Measurements from ENCODE around the gene APOBEC3A. TPM values are rescaled to one million over a fixed set of nuclear protein-coding genes. Genes with fewer than 3 reads are reported as not detected.
A peak's percentile ranks its signal among the peaks of the same experiment; 100 is the strongest.

Gene APOBEC3A
- total and polyA plus RNA-seq, 2 of the 8 experiments (the other 6 are each of a cell fraction or from before 2014, with no cell fraction given) = not detected

DNA sequence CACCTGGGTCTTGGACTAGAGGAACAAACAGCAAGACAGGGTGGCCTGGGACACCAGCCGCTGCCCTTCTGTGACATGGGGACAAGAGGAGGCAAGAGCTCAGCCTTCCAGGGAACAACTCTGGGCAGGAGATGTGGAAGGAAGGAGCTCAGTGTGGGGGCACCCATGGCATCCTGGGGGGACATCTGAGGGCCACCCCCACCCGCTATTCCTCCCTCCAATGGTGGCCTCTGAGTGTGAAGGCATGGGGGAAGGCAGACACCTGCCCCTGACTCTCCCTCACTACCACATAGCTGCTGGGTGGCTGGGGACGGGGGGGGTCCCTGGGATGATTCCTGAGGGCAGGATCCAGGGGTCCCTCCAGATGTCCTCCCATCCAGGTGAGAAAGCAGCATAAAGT, 29.2 kb downstream of the APOBEC3A start:
- CTCF ChIA-PET (ENCODE audit: partially characterized antibody) = interaction anchor here (0.7 to 1.7 kb wide), 5 partner anchors 16 to 149 kb away, joined by 3 to 4 read pairs (median 3); no protein-coding TSS in a partner anchor
- no peak for TF ChIP-seq KDM4A (IDR thresholded peaks at IDR 0.05; ENCODE audit: low read depth, low read length, severe bottlenecking)
- TF ChIP-seq SP1 (IDR thresholded peaks at IDR 0.05; ENCODE audit: low read depth, low read length) = no peak
- TF ChIP-seq FOSL1 (IDR thresholded peaks at IDR 0.05; ENCODE audit: insufficient read depth, low read depth, low read length) = no peak
- TF ChIP-seq TAF7 (optimal IDR thresholded peaks at IDR 0.05; ENCODE audit: borderline replicate concordance, low read depth, low read length) = no peak
- TF ChIP-seq CHD1 (IDR thresholded peaks at IDR 0.05; ENCODE audit: low read depth, low read length) = no peak
- no peak for TF ChIP-seq POLR2AphosphoS5 (IDR thresholded peaks at IDR 0.05; ENCODE audit: low read depth, low read length)
- no peak for TF ChIP-seq HDAC2 (IDR thresholded peaks at IDR 0.05; ENCODE audit: borderline replicate concordance in 1 of 2, low read depth in 2 of 2, low read length in 2 of 2)
- no peak for TF ChIP-seq SIX5 (IDR thresholded peaks at IDR 0.05; ENCODE audit: low read depth, low read length)
- TF ChIP-seq, protein P1, sequence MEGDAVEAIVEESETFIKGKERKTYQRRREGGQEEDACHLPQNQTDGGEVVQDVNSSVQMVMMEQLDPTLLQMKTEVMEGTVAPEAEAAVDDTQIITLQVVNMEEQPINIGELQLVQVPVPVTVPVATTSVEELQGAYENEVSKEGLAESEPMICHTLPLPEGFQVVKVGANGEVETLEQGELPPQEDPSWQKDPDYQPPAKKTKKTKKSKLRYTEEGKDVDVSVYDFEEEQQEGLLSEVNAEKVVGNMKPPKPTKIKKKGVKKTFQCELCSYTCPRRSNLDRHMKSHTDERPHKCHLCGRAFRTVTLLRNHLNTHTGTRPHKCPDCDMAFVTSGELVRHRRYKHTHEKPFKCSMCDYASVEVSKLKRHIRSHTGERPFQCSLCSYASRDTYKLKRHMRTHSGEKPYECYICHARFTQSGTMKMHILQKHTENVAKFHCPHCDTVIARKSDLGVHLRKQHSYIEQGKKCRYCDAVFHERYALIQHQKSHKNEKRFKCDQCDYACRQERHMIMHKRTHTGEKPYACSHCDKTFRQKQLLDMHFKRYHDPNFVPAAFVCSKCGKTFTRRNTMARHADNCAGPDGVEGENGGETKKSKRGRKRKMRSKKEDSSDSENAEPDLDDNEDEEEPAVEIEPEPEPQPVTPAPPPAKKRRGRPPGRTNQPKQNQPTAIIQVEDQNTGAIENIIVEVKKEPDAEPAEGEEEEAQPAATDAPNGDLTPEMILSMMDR (IDR thresholded peaks at IDR 0.05; ENCODE audit: control extremely low read depth in 1 of 3, insufficient read depth in 1 of 3, low read depth in 1 of 3, low read length in 3 of 3) = no peak
- TF ChIP-seq BCL11A (IDR thresholded peaks at IDR 0.05; ENCODE audit: low read depth in 2 of 2, low read length in 2 of 2) = no peak
- no peak for TF ChIP-seq RNF2 (IDR thresholded peaks at IDR 0.05; ENCODE audit: borderline replicate concordance, low read depth, low read length, missing control alignments, poor library complexity, severe bottlenecking)

More for the DNA sequence above, 29.2 kb downstream of the APOBEC3A start:
- Histone ChIP-seq H3K4me2 (ENCODE audit: insufficient read depth in 1 of 2, low read depth in 2 of 2, low read length in 2 of 2) (no peak overlapping the region), H3K18ac (ENCODE audit: extremely low read depth, low read length) (no peak overlapping the region), H3K9me3 (ENCODE audit: insufficient read depth in 2 of 2, low read depth in 1 of 2, low read length in 1 of 2) (peaks cover 7 to 14% of the 10 kb centered on the region in 2 experiments), H3K4ac (replicated peaks; ENCODE audit: insufficient read length, low read depth, low read length) (no peak overlapping the region), H4K20me1 (replicated peaks in 1 of 2; ENCODE audit: control insufficient read depth in 1 of 2, insufficient read depth in 2 of 2, low read length in 2 of 2) (no peaks in the 10 kb centered on the region), H3K36me3 (ENCODE audit: control insufficient read depth in 2 of 4, insufficient read depth in 4 of 4, low read length in 3 of 4) (peaks cover 0 to 5% (median 0%) of the 10 kb centered on the region in 4 experiments; a peak in 2 of 8 replicates), H3K27me3 (replicated peaks in 1 of 4; ENCODE audit: control insufficient read depth in 3 of 4, extremely low read depth in 1 of 4, insufficient read depth in 3 of 4, low read length in 3 of 4) (no peaks in the 10 kb centered on the region), H3K79me2 (ENCODE audit: control insufficient read depth in 1 of 2, insufficient read depth in 2 of 2, low read length in 2 of 2) (no peaks in the 10 kb centered on the region), H3K4me3 (ENCODE audit: extremely low read depth in 1 of 4, insufficient read depth in 2 of 4, low read depth in 3 of 4, low read length in 4 of 4) (no peak overlapping the region), H2AK5ac (ENCODE audit: low read depth, low read length) (no peak overlapping the region), H3K79me1 (ENCODE audit: low read depth, low read length) (no peaks in the 10 kb centered on the region), H2BK120ac (replicated peaks; ENCODE audit: low read depth, low read length) (no peak overlapping the region), H3K14ac (ENCODE audit: insufficient read length) (no peak overlapping the region), H3K4me1 (replicated peaks in 1 of 4; ENCODE audit: control insufficient read depth in 3 of 4, insufficient read depth in 4 of 4, low read length in 3 of 4) (peaks cover 0 to 12% (median 2%) of the 10 kb centered on the region in 4 experiments; a peak in 6 of 7 replicates), H3K56ac (replicated peaks; ENCODE audit: insufficient read length, low read depth, low read length) (no peak overlapping the region), H2BK12ac (ENCODE audit: low read depth, low read length) (0 out of 2 replicates have a peak overlapping the region, but pooled peaks have one; percentile 14), H3K9ac (replicated peaks in 1 of 4; ENCODE audit: extremely low read depth in 1 of 4, low read depth in 3 of 4, low read length in 3 of 4) (no peak overlapping the region), H2BK15ac (ENCODE audit: low read length) (no peak overlapping the region), H3K23me2 (ENCODE audit: low read depth, low read length) (no peaks in the 10 kb centered on the region), H4K91ac (replicated peaks; ENCODE audit: insufficient read length, low read length) (no peak overlapping the region), H3K27ac (ENCODE audit: low read depth, low read length) (no peak overlapping the region), H4K8ac (ENCODE audit: extremely low read depth, insufficient read depth, low read length) (no peak overlapping the region), H4K5ac (ENCODE audit: insufficient read length, low read depth, low read length) (no peak overlapping the region), H2BK20ac (ENCODE audit: low read length) (no peak overlapping the region), H2BK5ac (ENCODE audit: low read depth, low read length) (no peak overlapping the region), H3K23ac (ENCODE audit: insufficient read length) (no peak overlapping the region), H2AFZ (ENCODE audit: low read length) (no peak overlapping the region)
- FAIRE-seq = no peak
- WGBS, 2 experiments (ENCODE audit: extremely low coverage in 1 of 2, insufficient coverage in 1 of 2, insufficient read length in 1 of 2, insufficient replicate concordance in 2 of 2, low coverage in 1 of 2, low lambda C conversion rate in 2 of 2, missing lambda C conversion rate in 1 of 2) = 91% methylated on average over 3 of the region's 3 CpGs; no CpG with 5 or more reads in 1 of the 2 experiments
- POLR2A ChIA-PET (ENCODE audit: partially characterized antibody) = no interaction called here
- no peak for DNase-seq (ENCODE audit: low read depth in 1 of 2, low spot score in 2 of 2)
